ENCODE measurements around the gene KDM4C. TPM values are rescaled to one million over a fixed set of nuclear protein-coding genes. Genes with fewer than 3 reads are reported as not detected.

KDM4C gene
- total and polyA plus RNA-seq, 7 donors: 16.4 to 33.5 (median 28.8) TPM

DNA sequence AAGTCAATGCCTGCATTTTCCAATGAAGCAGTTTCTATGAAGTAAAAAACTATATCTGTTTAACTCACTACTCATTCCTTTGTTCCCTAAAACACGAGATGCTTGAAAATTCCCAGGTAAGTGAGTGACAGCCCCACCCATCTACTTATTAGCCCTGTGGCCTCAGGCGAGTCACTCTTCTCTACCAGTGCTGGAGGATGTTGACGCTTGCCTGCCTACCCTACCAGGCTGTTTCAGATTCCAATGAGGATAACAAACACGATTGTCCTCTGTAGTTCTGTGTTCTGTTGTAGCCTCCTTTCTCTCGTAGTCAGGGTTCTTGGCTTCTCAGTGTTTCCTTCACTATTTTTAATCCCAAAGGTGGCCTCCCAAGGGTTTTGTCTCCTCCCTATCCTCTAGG is 388.8 kb downstream of the KDM4C start:
- Histone ChIP-seq H3K4me1 (peaks cover 0 to 37% (median 31%) of the 10 kb centered on the region in 4 donors), H3K4me3 (no peak overlapping the region), H3K36me3 (no peaks in the 10 kb centered on the region), H3K27ac (peak overlapping the region; percentile 39 to 68 (median 54)), H3K27me3 (no peaks in the 10 kb centered on the region), H3K9me3 (no peaks in the 10 kb centered on the region)
- no peak for TF ChIP-seq POLR2AphosphoS5 (IDR thresholded peaks at IDR 0.05)
- no peak for TF ChIP-seq EP300 (IDR thresholded peaks at IDR 0.05)
- no peak for TF ChIP-seq POLR2A (IDR thresholded peaks at IDR 0.05)
- no peak for TF ChIP-seq CTCF (IDR thresholded peaks at IDR 0.05)
- WGBS, 2 donors: 28 to 62% methylated on average over 5 of the region's 5 CpGs
- no peak for DNase-seq
- intact Hi-C loops (cut with DNase I): no loop called here

DNA sequence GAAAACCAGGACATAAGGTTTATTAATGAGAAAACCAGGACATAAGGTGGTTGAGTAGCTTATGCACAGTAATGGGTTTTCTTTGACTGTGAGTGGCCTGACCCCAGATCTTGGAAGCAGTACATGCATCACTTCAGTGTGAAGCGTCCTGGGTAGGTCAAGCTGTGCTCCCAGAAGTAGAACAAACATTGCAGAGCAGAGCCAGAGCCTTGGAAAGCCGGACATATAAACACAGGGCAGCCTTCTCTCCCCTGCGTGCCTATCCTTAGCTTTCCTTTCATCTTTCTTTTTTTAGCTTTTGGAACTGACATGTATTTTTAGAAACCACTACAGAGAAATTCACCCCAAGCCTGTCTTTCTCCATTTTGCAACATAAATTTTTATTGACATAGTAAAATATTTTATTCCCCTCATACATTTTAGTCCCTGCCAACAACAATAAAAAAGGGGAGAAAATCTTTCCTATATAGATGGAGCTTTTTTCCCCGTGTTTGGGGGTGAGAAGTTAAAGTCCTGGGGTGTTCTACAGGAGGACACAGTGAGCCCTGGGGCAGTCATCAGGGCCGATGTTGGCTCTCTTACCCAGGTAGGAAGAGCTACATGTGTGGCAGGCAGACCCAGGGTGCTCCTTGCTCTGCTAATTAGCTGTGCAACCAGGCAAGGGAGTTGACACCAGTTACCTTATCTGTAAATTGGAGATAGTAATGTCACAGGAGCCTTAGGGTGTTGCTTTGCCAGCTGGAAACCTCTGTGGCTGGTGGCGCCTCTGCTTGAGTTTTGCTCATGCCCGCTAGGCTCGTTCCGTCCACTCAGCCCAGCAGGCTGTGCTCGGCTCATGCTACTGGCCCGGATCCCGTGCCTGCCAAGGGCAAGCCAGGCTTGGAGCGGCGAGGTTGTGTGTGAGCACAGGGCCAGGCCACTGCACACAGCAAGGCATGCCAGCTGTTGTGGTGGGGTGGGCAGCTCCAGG is 389.6 kb downstream of the KDM4C start:
- peaks cover 0 to 37% (median 31%) of the 10 kb centered on the region in 4 donors for H3K4me1 ChIP-seq
- TF ChIP-seq EP300 (IDR thresholded peaks at IDR 0.05): no peak
- peak in 1 of 4 donors; percentile 8 for TF ChIP-seq POLR2AphosphoS5 (IDR thresholded peaks at IDR 0.05)
- no peak for TF ChIP-seq POLR2A (IDR thresholded peaks at IDR 0.05)
- no peak for TF ChIP-seq CTCF (IDR thresholded peaks at IDR 0.05)
- no peak overlapping the region for H3K4me3 ChIP-seq
- intact Hi-C loops (cut with DNase I): no loop called here
- DNase-seq: peak; percentile 68
- whole genome bisulfite sequencing, 2 donors: 33 to 68% methylated on average over 14 of the region's 14 CpGs
- H3K36me3 ChIP-seq: no peaks in the 10 kb centered on the region
- no peaks in the 10 kb centered on the region for H3K9me3 ChIP-seq
- no peaks in the 10 kb centered on the region for H3K27me3 ChIP-seq
- peak overlapping the region; percentile 39 to 68 (median 54) for H3K27ac ChIP-seq

DNA sequence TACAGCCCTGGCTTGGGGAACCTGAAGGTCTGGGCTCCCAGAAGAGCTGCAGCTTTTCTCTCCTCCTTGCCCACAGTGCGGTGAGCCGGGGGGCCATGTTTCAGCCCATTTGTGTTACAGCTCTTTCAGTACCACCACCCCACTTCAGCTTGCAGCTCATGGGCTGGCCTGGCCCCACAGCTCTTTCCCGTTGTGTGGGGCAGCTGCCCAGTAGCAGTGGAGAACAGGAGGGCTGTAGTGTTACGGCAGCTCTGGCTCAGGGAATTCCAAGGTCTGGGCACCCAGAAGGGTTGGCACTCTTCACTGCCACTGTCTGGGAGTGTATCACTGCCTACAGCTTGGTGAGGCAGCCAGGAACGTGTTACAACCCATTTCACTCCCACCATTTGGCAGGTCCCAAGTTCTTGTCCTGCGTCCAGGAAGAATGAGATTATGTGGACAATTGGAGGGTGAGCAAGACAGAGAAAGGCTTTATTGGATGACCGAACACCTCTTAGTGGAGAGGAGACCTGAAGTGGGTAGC is 390.5 kb downstream of the KDM4C start:
- no peak for DNase-seq
- Histone ChIP-seq H3K4me3 (no peak overlapping the region), H3K27me3 (no peaks in the 10 kb centered on the region), H3K36me3 (no peaks in the 10 kb centered on the region), H3K9me3 (no peaks in the 10 kb centered on the region), H3K27ac (peak overlapping the region in 2 of 4 donors; percentile 68), H3K4me1 (peaks cover 0 to 37% (median 31%) of the 10 kb centered on the region in 4 donors)
- intact Hi-C loops (cut with DNase I): no loop called here
- no peak for TF ChIP-seq POLR2AphosphoS5 (IDR thresholded peaks at IDR 0.05)
- TF ChIP-seq POLR2A (IDR thresholded peaks at IDR 0.05): no peak
- no peak for TF ChIP-seq CTCF (IDR thresholded peaks at IDR 0.05)
- TF ChIP-seq EP300 (IDR thresholded peaks at IDR 0.05): no peak
- WGBS, 2 donors: 97 to 98% methylated on average over 7 of the region's 7 CpGs

DNA sequence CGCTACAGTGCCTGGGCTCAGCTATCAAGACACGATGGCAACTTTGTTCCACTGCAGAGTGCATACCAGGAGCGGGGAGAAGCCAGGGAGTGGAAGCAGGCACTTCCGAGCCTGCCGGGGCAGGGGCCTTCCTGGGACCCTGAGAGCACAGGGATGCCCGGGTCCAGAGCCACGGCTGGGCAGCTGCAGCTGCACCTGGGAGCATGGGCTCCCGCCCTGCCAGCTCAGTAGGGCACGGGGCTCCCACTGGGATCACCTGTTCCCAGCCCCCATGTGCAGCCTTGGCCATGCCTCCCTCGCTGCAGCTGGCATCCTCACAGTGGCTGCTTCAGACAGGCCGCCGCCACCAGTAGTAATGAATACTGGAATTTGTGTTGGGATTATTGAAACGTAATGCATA is 391.5 kb downstream of the KDM4C start:
- Histone ChIP-seq H3K9me3 (no peaks in the 10 kb centered on the region), H3K4me3 (no peak overlapping the region), H3K4me1 (peaks cover 0 to 37% (median 31%) of the 10 kb centered on the region in 4 donors), H3K36me3 (no peaks in the 10 kb centered on the region), H3K27me3 (no peaks in the 10 kb centered on the region), H3K27ac (no peak overlapping the region)
- DNase-seq: no peak
- intact Hi-C loops (cut with DNase I): no loop called here
- TF ChIP-seq POLR2A (IDR thresholded peaks at IDR 0.05) (no peak), CTCF (IDR thresholded peaks at IDR 0.05) (no peak), POLR2AphosphoS5 (IDR thresholded peaks at IDR 0.05) (no peak), EP300 (IDR thresholded peaks at IDR 0.05) (no peak)
- WGBS, 2 donors: 97% methylated on average over 13 of the region's 13 CpGs

Measured in sigmoid colon (tissue), 7 donors.